K562 (cell line): Measurements from ENCODE around the gene SFPQ. TPM values are rescaled to one million over a fixed set of nuclear protein-coding genes. Genes with fewer than 3 reads are reported as not detected.

Experiments used
- CREB1 ChIP-seq, 2 experiments: sonication (generic) in 1 of 2; formaldehyde crosslinking in 1 of 2; IDR thresholded peaks; 2 replicates each; pipeline versions ENCODE4 v1.6.1 to v1.8.0; 2012 to 2022; ENCODE audit warnings: inconsistent platforms in 1 of 2, mild to moderate bottlenecking in 1 of 2, missing genetic modification reagents in 1 of 2, moderate library complexity in 1 of 2
- ETV6 ChIP-seq, 3 experiments: fragments of 150-350 bp in 1 of 3; sonication (generic) in 1 of 3; formaldehyde crosslinking in 1 of 3; IDR thresholded peaks; 2 replicates each; pipeline versions ENCODE4 v1.6.1 to v1.8.0; 2014 to 2022; ENCODE audit warnings: borderline replicate concordance in 2 of 3, low read depth in 2 of 3, antibody characterized with exemption in 1 of 3, low read length in 1 of 3, mild to moderate bottlenecking in 1 of 3, missing genetic modification reagents in 1 of 3
- HDGF ChIP-seq: fragments of 450-650 bp; IDR thresholded peaks from 2 replicates; pipeline ENCODE4 v1.6.1; 2016
- L3MBTL2 ChIP-seq: fragments of 450-650 bp; IDR thresholded peaks from 2 replicates; pipeline ENCODE4 v1.6.1; 2016; ENCODE audit warnings: mild to moderate bottlenecking, moderate library complexity
- MYNN ChIP-seq, 2 experiments: sonication (generic); formaldehyde crosslinking in 1 of 2; IDR thresholded peaks; 2 replicates each; pipeline versions ENCODE4 v1.5.0 to v1.6.1; 2016 to 2020; ENCODE audit warnings: antibody characterized with exemption in 1 of 2, missing genetic modification reagents in 1 of 2
- PHF20 ChIP-seq: fragments of 450-650 bp; IDR thresholded peaks from 2 replicates; pipeline ENCODE4 v1.6.1; 2018; ENCODE audit not compliant: partially characterized antibody
- ZKSCAN8 ChIP-seq: fragments of 200-800 bp; sonication (Bioruptor generic); IDR thresholded peaks from 2 replicates; pipeline ENCODE4 v1.6.1; 2016; ENCODE audit warnings: missing genetic modification characterization, missing compliant biosample characterization
- ZNF57 ChIP-seq: fragments of 450-650 bp; formaldehyde crosslinking; IDR thresholded peaks from 2 replicates; pipeline ENCODE4 v1.4.0; 2020; ENCODE audit warnings: mild to moderate bottlenecking, moderate library complexity
- ZNF766 ChIP-seq: fragments of 200-800 bp; sonication (Bioruptor generic); conservative IDR thresholded peaks from 2 replicates; pipeline ENCODE4 v1.6.1; 2016; ENCODE audit warnings: missing genetic modification characterization, missing compliant biosample characterization
- polyA plus RNA-seq, 8 experiments: library from polyadenylated mRNA; depleted of rRNA in 4 of 8; stranded (reverse) in 5 of 8; unstranded in 3 of 8; fragments of >200 nt; fragmentation: Nextera tagmentation in 2 of 8; fragmentation: Illumina TruSeq in 1 of 8; extraction: Ambion mirVana in 2 of 8; extraction: Trizol in 1 of 8; gene quantifications; 2 replicates each; pipeline versions ENCODE4 v1.2.1 to v1.2.3, GENCODE V29; 2011 to 2014; ENCODE audit warnings: inconsistent platforms in 1 of 8, missing spikeins in 1 of 8
- total RNA-seq, 7 experiments: library from RNA; depleted of rRNA in 6 of 7; stranded (reverse); fragments of >200 nt in 6 of 7; fragmentation: Illumina TruSeq in 2 of 7; extraction: Trizol in 2 of 7; gene quantifications; 2 replicates each; pipeline versions ENCODE4 v1.2.1 to v1.2.3, GENCODE V29; 2011 to 2021; ENCODE audit warnings: low replicate concordance in 1 of 7
- TF ChIP-seq, protein P1 (sequence below): IDR thresholded peaks from 2 replicates; pipeline ENCODE4 v1.6.1; 2016; ENCODE audit warnings: missing genetic modification characterization, missing compliant biosample characterization
- TF ChIP-seq, protein P2 (sequence below): fragments of 250-450 bp; sonication (Bioruptor Pico); IDR thresholded peaks from 2 replicates; pipeline ENCODE4 v1.4.0; 2020
- TF ChIP-seq, protein P3 (sequence below): sonication (generic); formaldehyde crosslinking; IDR thresholded peaks from 2 replicates; pipeline ENCODE4 v1.8.1; 2023; ENCODE audit warnings: mild to moderate bottlenecking, missing genetic modification reagents
- TF ChIP-seq, protein P4 (sequence below): sonication (generic); formaldehyde crosslinking; IDR thresholded peaks from 2 replicates; pipeline ENCODE4 v1.8.0; 2022; ENCODE audit warnings: missing genetic modification reagents, mild to moderate bottlenecking, borderline replicate concordance

Gene SFPQ
- total and polyA plus RNA-seq, 9 of the 15 experiments (the other 6 are each of a cell fraction or from before 2014, with no cell fraction given): 69.7 to 562 (median 399) TPM

DNA sequence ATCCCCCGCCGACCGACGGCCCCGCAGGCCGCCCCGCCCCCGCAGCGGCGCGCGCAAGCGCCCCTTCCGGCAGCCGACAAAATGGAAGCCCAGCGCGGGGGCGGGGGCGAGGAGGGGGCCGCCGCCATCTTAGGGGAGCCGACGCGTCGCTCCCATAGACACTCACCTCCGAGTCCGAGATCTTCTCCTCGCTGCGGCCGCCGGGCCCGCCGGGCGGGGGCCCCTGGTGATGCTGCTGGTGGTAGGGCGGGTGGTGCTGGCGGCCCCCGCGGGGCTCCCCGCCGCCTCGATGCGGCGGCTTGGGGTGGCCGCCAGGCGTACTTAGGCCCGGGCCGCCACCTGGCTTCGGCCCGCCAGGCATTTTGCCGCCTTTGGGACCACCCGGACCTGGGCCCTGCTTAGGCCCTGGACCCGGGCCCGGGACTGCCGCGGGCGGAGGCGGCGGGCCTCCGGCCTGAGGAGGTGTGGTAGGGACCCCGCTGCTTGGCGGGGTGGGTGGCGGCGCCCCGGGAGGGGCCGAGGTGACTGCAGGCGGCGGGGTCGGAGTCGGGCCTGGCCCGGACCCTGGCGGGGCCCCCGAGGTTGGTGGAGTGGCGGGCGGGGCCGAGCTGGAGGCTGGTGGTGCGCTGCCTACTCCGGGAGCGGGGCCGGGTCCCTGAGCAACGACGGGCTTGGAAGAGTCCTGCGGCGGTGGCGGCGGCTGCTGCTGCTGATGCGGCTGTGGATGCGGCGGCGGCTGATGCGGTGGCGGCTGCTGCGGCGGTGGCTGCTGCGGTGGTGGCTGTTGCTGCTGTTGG is 691 bp downstream of the SFPQ start (continued):
- TF ChIP-seq CREB1 (IDR thresholded peaks at IDR 0.05): no peak; the same call in 1 of the 2 replicates
- no peak; the same call in 1 of the 2 replicates for TF ChIP-seq CREB1 (CRISPR knock-in tag; IDR thresholded peaks at IDR 0.05)
- no peak for TF ChIP-seq ZNF57 (CRISPR knock-in tag)
- TF ChIP-seq PHF20: no peak
- TF ChIP-seq, protein P1, sequence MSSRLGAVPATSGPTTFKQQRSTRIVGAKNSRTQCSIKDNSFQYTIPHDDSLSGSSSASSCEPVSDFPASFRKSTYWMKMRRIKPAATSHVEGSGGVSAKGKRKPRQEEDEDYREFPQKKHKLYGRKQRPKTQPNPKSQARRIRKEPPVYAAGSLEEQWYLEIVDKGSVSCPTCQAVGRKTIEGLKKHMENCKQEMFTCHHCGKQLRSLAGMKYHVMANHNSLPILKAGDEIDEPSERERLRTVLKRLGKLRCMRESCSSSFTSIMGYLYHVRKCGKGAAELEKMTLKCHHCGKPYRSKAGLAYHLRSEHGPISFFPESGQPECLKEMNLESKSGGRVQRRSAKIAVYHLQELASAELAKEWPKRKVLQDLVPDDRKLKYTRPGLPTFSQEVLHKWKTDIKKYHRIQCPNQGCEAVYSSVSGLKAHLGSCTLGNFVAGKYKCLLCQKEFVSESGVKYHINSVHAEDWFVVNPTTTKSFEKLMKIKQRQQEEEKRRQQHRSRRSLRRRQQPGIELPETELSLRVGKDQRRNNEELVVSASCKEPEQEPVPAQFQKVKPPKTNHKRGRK (tag): no peak
- no peak; the same call in 1 of the 2 replicates for TF ChIP-seq ZNF766 (CRISPR knock-in tag)
- TF ChIP-seq, protein P2, sequence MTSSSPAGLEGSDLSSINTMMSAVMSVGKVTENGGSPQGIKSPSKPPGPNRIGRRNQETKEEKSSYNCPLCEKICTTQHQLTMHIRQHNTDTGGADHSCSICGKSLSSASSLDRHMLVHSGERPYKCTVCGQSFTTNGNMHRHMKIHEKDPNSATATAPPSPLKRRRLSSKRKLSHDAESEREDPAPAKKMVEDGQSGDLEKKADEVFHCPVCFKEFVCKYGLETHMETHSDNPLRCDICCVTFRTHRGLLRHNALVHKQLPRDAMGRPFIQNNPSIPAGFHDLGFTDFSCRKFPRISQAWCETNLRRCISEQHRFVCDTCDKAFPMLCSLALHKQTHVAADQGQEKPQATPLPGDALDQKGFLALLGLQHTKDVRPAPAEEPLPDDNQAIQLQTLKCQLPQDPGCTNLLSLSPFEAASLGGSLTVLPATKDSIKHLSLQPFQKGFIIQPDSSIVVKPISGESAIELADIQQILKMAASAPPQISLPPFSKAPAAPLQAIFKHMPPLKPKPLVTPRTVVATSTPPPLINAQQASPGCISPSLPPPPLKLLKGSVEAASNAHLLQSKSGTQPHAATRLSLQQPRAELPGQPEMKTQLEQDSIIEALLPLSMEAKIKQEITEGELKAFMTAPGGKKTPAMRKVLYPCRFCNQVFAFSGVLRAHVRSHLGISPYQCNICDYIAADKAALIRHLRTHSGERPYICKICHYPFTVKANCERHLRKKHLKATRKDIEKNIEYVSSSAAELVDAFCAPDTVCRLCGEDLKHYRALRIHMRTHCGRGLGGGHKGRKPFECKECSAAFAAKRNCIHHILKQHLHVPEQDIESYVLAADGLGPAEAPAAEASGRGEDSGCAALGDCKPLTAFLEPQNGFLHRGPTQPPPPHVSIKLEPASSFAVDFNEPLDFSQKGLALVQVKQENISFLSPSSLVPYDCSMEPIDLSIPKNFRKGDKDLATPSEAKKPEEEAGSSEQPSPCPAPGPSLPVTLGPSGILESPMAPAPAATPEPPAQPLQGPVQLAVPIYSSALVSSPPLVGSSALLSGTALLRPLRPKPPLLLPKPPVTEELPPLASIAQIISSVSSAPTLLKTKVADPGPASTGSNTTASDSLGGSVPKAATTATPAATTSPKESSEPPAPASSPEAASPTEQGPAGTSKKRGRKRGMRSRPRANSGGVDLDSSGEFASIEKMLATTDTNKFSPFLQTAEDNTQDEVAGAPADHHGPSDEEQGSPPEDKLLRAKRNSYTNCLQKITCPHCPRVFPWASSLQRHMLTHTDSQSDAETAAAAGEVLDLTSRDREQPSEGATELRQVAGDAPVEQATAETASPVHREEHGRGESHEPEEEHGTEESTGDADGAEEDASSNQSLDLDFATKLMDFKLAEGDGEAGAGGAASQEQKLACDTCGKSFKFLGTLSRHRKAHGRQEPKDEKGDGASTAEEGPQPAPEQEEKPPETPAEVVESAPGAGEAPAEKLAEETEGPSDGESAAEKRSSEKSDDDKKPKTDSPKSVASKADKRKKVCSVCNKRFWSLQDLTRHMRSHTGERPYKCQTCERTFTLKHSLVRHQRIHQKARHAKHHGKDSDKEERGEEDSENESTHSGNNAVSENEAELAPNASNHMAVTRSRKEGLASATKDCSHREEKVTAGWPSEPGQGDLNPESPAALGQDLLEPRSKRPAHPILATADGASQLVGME (CRISPR knock-in tag): 0 out of 2 replicates have a peak, but pooled peaks have one; percentile 4
- TF ChIP-seq ETV6 (IDR thresholded peaks at IDR 0.05; ENCODE audit: borderline replicate concordance in 1 of 2, low read depth in 2 of 2, low read length in 1 of 2): no peak
- 0 out of 2 replicates have a peak, but pooled peaks have one; percentile 9 for TF ChIP-seq ETV6 (CRISPR knock-in tag; IDR thresholded peaks at IDR 0.05; ENCODE audit: borderline replicate concordance)
- TF ChIP-seq MYNN (IDR thresholded peaks at IDR 0.05): no peak
- no peak for TF ChIP-seq MYNN (CRISPR knock-in tag; IDR thresholded peaks at IDR 0.05)
- TF ChIP-seq, protein P3, sequence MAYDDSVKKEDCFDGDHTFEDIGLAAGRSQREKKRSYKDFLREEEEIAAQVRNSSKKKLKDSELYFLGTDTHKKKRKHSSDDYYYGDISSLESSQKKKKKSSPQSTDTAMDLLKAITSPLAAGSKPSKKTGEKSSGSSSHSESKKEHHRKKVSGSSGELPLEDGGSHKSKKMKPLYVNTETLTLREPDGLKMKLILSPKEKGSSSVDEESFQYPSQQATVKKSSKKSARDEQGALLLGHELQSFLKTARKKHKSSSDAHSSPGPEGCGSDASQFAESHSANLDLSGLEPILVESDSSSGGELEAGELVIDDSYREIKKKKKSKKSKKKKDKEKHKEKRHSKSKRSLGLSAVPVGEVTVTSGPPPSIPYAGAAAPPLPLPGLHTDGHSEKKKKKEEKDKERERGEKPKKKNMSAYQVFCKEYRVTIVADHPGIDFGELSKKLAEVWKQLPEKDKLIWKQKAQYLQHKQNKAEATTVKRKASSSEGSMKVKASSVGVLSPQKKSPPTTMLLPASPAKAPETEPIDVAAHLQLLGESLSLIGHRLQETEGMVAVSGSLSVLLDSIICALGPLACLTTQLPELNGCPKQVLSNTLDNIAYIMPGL: peak; percentile 93
- peak; percentile 35; the same call in 1 of the 2 replicates for TF ChIP-seq L3MBTL2
- TF ChIP-seq HDGF: no peak
- TF ChIP-seq, protein P4, sequence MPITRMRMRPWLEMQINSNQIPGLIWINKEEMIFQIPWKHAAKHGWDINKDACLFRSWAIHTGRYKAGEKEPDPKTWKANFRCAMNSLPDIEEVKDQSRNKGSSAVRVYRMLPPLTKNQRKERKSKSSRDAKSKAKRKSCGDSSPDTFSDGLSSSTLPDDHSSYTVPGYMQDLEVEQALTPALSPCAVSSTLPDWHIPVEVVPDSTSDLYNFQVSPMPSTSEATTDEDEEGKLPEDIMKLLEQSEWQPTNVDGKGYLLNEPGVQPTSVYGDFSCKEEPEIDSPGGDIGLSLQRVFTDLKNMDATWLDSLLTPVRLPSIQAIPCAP (CRISPR knock-in tag): no peak
- no peak for TF ChIP-seq ZKSCAN8
